HG03108 (cell line): Measurements from ENCODE around the gene ST6GALNAC3.
"Not testable (repeated sequence)": the region's sequence is repeated elsewhere in the genome, so short reads cannot be mapped to it uniquely, and the experiment has no call there.

ENCODE experiments used
- ATAC-seq: cut with Tn5 transposase; IDR thresholded peaks from one replicate; pipeline ENCODE4 v1.9.1; 2021; ENCODE audit warnings: moderate library complexity; ENCODE audit not compliant: unreplicated experiment

The ST6GALNAC3 gene

DNA sequence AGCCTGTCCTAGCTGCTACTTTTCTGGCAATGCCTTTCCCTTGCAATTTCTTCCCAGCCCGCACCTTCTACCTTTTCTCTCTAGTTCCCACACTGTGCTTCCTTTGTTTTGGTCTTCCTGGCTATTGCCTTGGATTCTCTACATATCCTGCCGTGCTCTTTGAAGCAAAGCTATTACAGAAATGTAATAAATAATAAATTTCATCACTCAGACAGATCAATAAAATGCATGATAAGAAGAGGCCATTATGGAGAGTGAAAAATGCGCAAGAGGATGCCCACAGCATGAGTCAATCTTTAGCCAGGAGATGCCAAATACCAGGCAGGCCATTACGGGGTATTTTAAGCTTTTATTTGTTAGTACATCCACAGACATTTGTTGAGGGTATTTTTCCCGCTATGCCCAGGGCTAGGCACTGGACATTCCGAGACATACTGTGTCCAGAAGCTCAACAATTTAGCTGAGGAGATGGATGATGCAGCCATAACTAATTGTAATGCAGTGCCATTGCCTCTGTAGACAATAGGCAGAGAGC is 163.6 kb downstream of the ST6GALNAC3 start:
- ATAC-seq = no peak

DNA sequence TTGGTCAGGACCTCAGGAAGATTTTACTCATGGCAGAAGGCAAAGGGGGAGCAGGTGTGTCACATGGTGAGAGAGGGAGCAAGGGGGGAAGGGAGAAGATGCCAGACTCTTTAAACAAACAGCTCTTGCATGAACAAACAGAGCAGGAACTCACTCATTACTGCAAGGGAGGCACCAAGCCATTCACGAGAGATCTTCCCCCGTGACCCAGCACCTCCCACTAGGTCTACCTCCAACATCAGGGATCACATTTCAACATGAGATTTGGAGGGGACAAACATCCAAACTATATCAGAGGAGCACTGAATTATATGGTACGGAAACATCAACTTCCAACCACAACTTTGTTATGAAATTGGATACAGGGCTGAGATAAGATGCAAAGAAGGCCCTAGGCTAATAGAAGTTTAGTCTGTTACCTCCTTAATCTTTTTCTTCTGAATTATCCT is 164.9 kb downstream of the ST6GALNAC3 start:
- no peak for ATAC-seq

DNA sequence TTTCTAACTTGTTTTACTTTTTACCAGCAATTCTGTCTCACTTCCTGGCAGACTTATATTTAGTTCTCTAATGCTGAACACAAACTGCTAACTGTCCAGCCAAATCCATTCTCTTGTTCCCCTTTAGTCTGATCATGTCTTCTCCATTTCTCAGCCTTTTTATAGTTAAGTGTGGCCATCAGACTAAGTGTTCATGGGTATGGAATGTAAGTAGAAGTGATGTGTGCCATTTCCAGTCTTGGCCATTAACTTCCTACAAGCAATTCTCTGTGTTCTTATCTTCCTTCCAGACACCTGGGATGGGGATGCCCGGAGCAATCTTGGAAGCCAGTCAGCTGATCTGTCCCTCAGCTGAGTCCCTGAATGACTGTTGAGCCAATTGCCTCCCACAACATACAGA is 165.8 kb downstream of the ST6GALNAC3 start:
- ATAC-seq = no peak

DNA sequence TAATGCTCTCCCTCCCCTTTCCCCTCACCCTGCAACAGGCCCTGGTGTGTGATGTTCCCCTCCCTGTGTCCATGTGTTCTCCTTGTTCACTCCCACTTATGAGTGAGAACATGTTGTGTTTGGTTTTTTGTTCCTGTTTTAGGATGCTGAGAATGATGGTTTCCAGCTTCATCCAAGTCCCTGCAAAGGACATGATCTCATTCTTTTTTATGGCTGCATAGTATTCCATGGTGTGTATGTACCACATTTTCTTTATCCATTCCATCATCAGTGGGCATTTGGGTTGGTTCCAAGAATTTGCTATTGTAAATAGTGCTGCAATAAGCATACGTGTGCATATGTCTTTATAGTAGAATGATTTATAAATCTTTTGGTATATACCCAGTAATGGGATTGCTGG is 168.0 kb downstream of the ST6GALNAC3 start:
- ATAC-seq = not testable (repeated sequence)

DNA sequence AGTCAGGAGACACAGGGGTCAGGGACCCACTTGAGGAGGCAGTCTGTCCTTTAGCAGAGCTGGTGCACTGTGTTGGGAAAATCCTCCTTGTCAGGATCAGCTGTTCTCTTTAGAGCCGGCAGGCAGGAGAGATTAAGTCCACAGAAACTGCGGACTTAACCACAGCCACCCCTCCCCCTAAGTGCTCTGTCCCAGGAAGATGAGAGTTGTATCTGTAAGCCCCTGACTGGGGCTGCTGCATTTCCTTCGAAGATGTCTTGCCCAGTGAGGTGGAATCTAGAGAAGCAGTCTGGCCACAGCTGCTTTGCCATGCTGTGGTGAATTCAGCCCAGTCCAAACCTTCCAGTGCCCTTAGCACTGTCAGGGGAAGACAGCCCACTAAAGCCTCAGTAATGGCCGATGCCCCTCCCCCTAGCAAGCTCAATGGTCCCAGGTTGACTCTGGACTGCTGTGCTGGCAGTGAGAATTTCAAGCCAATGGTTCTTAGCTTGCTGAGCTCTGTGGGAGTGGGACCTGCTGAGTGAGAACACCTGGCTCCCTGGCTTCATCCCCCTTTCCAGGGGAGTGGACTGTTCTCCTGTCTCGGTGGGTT is 172.8 kb downstream of the ST6GALNAC3 start:
- ATAC-seq = no peak

DNA sequence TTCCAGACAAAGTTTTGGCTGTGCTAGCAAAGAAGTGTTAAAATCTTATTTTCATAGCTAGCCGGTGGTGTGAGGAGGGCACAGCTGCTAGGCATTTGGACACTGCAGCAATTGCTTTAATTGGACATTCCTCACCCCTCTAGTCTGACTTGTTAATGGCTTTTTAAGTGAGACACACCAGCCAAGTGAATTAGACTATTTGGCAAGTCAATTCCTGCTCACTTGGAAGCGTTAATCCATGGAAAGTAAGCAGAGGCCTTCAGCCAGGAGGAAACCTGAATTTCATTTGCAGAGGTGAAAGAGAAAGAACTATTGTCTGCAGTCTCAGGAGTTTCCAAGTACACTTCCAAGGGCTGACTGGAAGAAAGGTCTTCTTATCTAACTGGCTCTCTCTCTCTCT is 175.7 kb downstream of the ST6GALNAC3 start:
- ATAC-seq = no peak

DNA sequence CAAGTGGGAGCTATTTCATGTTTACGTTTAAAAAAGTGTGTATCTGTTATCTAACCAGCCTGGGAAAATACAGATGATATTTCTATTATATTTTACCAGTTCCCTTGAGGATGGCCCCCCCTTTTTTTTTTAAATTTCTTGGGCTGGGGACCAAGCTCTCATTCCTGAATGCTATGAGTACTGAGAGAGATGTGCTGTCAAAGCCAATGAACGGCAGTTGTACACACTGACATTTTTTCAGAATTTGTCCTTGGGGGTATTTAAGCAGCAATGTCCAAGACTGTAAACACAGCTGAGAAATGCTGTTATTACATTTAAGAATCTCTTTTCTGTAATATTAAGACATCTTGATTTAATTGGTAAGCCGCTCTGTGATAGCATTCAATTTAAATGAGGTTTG is 177.9 kb downstream of the ST6GALNAC3 start:
- ATAC-seq = no peak

DNA sequence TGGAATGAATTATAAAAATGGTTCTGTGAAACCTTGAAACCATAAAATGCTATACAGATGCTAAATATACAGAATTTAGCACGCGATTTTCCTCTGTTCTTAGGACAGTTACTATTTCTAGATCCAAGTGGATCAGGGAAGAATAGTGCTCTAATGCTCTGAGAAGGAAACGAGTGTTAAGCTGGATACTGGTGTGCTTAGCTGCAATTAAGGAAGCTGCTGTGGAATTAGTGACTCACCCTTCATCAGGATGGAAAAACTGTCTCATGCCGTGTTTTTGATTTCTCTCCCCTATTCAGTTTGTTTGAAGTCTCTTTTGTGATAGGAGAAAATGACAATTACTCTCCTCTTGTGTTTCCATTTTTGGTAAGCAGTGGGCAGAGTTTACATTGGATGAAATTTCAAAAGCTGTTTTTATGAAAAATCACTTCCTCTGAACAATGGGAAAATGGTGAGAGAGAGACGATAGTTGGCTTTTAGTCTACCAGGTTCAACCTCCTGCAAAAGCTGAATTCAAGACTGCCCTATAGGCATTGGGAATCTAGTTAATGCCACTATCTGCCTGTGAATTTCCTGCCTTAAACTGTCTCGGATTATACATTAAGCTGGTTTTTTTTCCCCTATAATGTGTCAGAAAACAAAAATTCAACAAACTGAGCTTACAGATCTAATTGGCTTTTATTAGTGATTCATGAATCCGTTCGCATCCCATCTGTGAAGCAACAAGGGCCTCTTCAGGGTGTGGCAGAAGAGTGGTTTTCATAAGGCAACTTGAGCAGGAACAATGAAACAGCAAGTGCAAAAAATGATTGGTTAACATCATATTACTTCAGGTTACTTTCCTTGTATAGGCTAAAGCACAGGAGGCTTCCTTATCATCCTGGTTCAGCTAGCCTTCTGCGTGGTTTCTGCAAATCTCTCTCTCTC is 179.8 kb downstream of the ST6GALNAC3 start:
- ATAC-seq = no peak

DNA sequence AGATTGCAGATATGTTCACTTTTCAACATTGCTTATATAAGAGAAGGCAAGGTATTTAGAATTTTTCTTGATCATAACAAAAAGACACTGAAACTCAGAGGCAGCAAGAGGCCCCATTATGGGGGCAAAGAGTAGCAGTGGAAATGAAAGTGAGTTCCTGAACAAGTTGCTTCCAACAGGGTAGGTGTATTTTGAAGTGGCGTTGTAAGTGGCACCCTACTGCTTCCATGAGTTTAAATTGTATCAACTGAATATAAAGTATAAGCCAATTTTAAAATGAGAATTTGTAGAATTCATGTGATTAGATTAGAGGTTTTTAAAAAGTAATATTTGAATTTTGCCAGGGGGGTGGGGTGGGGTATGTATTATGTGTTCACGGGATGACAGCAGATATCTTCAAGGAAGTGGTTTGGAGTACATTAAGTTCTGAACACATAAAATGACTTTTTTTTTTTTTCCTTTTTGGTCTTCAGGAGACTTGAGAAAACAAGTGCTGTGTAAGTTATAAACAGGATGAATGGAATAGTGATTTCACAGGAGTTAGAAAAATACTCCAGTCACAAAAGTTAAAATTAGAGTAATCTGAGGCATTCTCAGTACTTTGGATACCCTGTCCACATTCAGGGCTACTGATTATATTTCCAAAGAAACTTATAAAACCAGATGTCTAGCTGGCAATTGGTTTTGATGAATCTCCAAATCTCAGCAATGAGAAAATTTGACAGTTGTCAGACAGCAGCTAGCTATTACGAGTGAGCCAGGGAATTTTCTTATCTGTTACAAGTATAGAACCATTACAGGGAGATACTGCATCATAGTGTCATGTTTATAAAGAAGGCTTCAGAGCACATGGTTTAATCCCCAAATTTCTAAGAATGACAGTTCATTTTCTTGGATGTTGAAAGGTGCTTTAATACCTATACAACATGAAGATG is 182.0 kb downstream of the ST6GALNAC3 start:
- ATAC-seq = no peak

DNA sequence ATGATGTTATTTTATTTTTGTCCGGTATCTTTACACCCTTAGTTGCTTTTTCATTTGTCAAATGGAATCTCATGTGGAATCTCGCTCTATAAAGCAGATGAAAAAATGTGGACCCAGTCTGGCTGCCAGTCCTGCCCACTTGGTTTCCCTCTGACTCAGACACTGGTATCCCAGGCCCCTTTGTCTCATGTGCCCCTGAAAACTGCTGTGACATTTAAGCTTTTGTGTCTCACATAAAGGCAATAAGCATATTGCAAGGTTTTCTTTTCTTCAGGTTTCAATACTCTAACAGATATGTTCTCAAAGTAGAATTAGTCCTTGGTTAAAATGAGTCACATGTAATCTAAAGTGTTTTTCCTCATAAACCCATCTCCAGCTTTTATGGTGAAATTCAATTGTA is 183.3 kb downstream of the ST6GALNAC3 start:
- ATAC-seq = no peak

DNA sequence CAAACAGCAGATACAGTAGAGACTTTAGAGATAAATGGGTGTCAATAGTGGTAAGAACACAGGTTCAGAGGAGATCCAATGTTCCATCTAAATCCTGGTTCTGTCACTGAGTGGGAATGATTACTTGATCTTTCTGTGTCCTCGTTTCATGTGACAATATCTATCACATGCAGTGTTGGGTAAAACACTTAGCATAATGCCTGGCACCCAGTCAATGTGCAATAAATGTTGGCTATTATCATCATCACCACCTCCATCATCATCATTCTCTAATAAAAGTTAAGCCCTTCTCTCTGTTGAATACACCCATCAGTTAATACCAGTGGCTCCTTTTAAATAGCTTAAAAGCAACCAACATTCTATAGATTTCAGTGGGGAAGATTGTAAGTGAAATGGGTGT is 184.7 kb downstream of the ST6GALNAC3 start:
- no peak for ATAC-seq

DNA sequence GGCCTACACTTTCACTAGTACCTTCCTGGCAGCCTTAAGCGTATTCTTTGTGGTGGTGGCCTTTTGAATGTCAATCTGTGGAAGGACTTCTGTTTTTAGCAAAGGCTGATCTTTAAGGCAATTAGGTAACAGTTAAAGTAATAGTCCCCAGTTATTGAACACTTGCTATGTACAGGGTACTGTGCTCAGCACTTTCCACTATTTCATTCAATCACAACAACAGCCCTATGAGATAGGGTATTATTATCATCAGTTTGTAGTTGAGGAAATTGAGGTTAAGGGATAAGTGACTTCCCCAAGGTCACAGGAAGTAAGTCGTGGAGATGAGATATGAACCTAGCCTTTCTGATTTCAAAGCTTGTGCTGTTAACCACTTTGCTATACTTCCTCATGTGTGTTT is 185.7 kb downstream of the ST6GALNAC3 start:
- no peak for ATAC-seq

DNA sequence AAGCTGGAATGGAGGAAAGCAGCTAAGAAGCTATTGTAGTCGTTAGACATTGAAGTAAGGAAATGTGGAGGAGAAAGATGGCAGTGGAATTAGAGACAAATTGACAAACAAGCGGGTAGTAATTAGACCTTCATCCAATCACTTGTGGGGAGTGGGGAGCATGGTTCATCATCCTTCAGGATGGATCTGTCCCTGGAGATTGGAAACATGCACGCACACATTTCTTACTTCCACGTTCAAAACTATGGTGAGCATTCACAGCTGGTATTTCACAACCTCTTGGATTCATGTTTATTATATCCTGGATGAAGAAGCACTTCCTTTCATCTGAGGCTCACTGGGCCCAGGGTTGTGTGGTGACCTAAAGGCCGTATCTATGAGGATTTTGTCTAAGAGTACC is 188.1 kb downstream of the ST6GALNAC3 start:
- ATAC-seq = no peak

DNA sequence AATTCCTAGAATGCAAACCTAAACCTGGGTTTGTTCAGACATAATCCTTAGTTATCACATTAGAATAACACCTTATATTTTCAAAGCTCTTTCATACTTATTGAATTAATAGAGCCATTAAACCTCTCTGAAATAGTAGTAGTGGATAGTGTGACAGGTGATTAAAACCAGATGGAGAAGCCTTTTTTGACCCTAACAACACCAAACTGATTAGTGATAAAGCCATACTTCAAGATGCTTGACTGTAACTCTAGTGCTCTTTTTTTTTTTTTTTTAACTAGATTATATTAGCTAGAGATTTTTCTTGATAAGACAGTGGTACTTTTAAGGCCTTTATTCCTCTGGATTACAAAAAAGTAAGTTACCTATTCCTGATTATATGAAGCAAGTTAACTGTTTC is 190.1 kb downstream of the ST6GALNAC3 start:
- no peak for ATAC-seq

DNA sequence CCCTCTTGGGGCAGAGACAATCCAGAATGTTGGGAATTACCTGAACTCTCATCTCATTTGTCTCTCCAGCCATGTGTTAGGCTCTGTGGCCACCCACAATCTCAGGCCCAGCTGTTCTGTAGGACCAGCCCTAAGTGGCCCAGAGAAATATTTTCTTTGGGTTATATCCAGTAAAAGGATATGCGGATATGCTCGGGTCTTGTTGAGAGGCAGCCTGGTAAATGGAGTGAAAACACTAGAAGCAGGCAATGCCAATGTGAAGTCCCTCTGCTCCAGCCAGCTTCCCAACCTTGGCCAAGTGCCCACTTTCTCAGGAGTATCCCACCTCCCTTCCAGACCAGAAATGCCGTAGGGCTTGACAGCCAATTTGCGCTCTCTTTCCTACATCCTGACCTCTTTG is 192.2 kb downstream of the ST6GALNAC3 start:
- ATAC-seq = no peak

DNA sequence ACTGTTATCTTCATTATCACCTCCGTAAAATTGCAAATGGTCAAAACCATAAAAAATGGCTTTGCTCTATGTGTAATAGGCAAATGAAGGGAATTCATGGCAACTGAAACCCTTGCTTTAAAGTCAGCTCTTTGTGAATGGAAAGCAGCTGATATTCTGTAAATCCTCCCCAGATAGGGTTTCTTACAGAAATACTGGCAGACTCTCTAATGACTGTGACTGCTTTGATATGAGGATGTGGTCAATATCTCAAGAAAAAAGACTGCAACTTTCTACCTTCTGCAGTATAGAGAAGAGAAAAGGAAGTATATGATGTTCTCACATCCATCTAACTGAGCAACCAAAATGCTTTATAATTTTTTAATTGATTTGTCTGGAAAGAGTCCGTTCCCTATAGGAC is 193.1 kb downstream of the ST6GALNAC3 start:
- no peak for ATAC-seq

DNA sequence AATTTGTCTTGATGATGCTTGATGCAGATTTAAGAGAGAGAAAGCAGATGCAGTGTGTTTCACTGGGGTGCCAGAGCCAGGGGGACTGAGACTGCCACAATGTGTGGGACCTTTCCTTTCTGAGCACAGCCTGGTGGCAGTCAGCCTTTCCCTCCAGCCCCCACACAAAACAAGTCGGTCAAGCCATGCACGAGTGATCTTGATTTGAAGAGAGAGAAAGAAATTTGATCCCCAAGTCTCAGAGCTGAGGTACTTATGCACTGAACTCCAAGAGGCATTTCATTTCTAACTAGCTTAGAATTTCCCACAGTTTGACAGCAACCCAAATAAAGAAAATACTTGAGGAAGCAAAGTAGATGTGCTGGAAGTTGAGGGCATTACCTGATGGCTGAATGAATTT is 193.8 kb downstream of the ST6GALNAC3 start:
- no peak for ATAC-seq

DNA sequence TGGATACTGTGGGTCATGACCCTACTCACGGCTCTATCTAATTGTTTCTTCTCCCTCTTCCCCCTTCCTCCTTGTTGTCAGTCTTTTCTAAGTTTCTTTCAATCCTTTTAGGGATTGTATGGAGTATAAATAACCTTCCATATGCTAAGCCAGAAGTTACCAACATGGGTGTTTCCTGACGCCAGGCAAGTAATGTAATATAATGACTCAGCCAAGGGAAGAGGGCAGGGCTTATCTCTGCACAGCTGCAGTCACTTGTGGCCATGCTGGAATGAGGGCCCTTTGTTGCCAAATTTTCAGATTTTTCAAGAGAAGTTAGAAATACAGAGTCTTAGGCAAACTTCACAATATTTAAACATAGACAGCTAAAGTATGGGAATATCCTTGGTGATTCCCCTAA is 194.6 kb downstream of the ST6GALNAC3 start:
- no peak for ATAC-seq

DNA sequence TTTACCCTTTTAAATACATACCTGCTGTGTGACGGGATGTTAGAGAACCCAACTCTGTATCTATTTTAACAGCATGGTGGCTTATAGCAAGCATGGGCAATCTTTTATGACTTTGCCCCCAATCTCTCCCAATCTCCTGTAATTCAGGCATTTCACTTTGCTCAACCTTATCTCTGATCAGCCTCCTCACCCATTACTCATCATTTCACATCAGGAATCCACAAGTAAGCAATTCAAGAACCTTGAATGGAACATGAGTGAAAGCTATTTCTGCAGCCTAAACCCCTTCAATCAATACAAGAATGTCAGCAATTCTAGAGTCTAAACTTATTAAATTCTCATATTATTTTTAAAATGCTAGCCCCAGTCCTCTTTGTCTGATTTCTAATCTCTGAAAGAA is 199.8 kb downstream of the ST6GALNAC3 start:
- ATAC-seq = no peak

DNA sequence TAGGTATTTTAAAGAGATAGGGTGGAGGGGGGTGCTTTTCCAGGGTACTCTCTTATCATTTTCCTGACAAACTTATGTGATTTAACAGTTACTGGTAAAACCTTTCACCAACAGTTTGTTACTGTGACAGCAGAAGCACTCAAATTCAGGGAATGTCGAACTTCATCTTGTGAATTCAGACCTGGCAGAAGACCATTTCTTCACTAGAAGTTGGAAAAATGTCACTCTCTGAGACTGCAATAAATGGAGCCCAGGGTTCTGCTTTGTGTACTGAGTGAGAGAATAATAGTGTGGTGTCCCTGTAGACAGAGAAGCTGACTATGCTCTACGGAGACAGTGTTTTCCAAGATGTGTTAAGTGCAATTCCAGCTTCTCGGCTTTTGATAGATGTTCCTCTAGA is 200.2 kb downstream of the ST6GALNAC3 start:
- ATAC-seq = no peak

DNA sequence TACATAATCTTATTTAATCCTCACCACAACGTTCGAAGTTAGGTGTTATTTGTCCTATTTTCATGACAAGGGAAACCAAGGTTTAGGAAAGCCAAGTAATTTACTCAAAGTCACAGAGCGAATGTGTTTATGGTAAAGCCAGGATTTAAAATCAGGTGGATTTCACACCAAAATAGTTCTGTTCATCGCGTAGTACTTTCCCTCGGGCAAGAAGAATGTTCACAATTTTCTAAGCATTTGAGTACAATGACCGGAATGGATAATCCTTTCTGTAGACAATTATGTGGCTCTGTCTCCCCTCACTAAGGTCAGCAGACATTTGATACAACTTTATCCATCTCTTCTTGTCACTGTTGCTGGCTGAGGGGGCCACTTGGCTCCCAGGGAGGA is 204.2 kb downstream of the ST6GALNAC3 start:
- ATAC-seq = no peak
